ENCODE data around the gene LDHD.

The LDHD gene

DNA sequence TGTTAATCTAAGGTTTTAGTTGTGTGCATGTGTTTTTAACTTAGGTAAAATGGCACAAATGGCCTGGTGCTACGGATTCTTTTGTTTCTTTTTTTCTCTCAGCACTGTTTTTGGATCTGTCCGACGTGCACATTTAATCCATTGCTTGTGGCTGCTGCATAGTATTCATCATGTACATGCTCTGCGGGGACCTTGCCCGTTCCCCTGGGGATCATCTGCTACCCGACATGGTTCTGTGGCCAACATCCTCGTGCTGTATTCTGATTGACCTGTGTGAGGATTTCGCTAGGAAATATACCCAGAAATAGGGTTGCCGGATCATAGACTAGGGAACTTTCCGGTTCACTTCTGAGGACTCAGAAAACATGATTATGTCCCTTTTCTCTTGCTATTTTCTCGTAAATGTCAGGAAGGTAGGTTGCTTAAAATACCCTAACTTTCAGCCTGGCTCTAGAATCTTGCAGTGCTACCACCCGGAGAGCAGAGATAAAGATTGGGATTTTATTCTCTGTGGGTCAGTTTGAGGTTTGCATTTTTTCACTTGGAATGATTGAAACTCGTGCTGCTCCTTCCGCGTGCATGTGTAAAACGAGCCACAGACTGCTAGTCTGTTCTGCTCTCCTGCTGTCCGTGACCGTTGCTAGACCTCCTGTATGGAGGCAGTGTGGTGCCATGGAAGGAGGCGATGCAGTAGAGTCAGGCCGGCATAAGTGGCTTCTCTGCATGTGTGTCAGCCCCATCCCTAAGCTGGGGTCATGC lies 42.9 kb downstream of the LDHD start:
- H3K36me3 ChIP-seq (ENCODE audit: control insufficient read depth, low read depth, low read length), result no peaks in the 10 kb centered on the region
- no peak overlapping the region for H3K9ac ChIP-seq (ENCODE audit: low read length)
- H3K4me1 ChIP-seq (ENCODE audit: control insufficient read depth, low read depth, low read length), result peaks cover 19% of the 10 kb centered on the region
- no peaks in the 10 kb centered on the region for H3K9me3 ChIP-seq (ENCODE audit: control insufficient read depth, low read depth, low read length)
- no peaks in the 10 kb centered on the region for H3K27me3 ChIP-seq (ENCODE audit: control insufficient read depth, insufficient read depth, low read length)
- no peak overlapping the region for H3K4me3 ChIP-seq (ENCODE audit: low read length)
- no peak overlapping the region for H3K27ac ChIP-seq (ENCODE audit: low read length)

DNA sequence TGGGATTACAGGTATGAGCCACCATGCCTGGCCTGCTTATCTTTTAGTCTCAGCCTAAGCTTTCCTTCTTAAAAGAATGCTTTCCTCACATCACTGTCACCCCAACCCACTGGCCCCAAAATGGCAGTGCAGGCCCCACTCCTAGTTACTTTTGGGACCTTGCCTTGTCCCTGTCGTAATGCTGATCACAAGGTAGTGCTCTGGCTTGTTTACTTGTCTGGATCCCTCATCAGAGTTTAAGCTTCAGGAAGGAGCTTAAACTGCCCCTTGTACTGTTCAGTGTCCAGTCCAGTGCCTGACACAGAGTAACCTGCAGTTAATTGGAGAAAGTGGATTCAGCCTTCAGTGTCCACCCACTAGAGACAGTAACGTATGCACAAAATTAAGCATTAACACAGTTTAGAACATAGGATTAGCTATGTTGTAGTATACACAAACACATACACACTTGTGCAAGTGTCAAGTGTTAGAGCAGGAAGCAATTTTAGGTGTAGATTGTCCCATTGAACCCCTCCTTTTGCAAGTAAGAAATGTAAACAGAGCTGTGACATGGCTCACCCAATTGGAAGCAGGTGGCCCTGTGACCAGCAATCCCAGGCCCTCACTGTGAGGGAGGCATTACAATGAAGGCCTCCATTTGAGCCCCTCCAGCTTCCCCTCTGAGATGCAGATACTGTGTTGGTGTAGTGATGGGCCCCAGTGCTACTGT lies 44.2 kb downstream of the LDHD start:
- Histone ChIP-seq H3K4me3 (ENCODE audit: low read length) (no peak overlapping the region), H3K27me3 (ENCODE audit: control insufficient read depth, insufficient read depth, low read length) (no peaks in the 10 kb centered on the region), H3K27ac (ENCODE audit: low read length) (no peak overlapping the region), H3K36me3 (ENCODE audit: control insufficient read depth, low read depth, low read length) (no peaks in the 10 kb centered on the region), H3K9ac (ENCODE audit: low read length) (no peak overlapping the region), H3K4me1 (ENCODE audit: control insufficient read depth, low read depth, low read length) (peaks cover 19% of the 10 kb centered on the region), H3K9me3 (ENCODE audit: control insufficient read depth, low read depth, low read length) (no peaks in the 10 kb centered on the region)

DNA sequence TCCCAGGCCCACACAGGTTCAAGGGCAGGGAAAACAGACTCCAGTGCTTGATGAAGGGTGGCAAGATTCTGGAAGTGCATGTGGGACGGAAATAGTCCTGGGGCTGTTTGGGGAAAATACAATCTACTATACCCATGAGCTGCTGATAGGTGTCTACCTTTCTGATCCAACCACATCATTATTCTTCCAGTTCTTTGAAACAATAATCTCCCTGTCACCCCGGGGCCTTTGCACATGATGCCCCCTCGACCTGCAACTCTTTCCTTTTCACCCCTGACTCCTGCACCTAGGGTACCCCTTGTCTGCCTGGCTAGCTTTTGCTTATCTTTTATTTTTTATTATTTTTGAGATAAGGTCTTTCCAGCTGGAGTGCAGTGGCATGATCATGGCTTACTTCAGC lies 45.0 kb downstream of the LDHD start:
- H3K27ac ChIP-seq (ENCODE audit: low read length), result no peak overlapping the region
- no peaks in the 10 kb centered on the region for H3K9me3 ChIP-seq (ENCODE audit: control insufficient read depth, low read depth, low read length)
- H3K9ac ChIP-seq (ENCODE audit: low read length), result no peak overlapping the region
- H3K4me1 ChIP-seq (ENCODE audit: control insufficient read depth, low read depth, low read length), result peaks cover 19% of the 10 kb centered on the region
- H3K27me3 ChIP-seq (ENCODE audit: control insufficient read depth, insufficient read depth, low read length), result no peaks in the 10 kb centered on the region
- H3K36me3 ChIP-seq (ENCODE audit: control insufficient read depth, low read depth, low read length), result no peaks in the 10 kb centered on the region
- no peak overlapping the region for H3K4me3 ChIP-seq (ENCODE audit: low read length)

DNA sequence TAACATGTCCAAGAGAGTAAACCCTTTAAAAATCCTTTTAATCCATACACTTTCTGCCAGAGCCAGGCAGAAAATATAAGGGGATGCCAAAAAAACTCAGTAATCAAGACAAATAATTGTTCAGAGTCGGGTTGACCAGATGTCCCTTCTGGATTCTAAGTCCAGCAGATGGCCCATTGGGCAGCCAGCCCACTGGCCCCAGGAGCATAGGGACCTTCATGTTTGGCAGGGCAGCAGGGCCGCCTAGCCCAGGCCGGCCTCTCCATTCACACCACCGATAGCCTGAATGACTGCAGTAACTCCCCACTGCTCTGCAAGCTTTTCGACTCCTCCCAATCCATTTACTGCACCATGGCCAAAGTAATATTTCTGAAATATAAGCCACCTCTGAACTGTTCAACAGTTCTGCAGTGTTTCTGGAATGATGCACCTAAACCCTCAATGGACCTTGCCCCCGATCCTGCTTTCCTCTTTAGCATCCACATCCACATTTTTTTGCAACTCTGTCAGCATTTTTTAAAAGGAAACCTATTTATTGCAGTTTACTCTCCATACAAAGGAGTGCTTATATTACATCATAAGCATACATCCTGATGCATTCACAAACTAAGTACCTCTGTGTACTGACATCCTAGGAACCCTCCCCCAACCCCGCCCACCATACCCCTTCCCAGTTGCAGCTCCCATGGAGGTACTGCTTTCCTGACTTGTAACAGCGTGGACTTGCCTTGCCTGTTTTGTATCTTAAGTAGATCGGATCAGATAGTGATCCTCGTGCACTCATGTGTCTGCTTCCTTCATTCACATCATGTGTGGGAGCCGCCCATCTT lies 46.4 kb downstream of the LDHD start:
- Histone ChIP-seq H3K27me3 (ENCODE audit: control insufficient read depth, insufficient read depth, low read length) (no peaks in the 10 kb centered on the region), H3K9me3 (ENCODE audit: control insufficient read depth, low read depth, low read length) (no peaks in the 10 kb centered on the region), H3K9ac (ENCODE audit: low read length) (no peak overlapping the region), H3K4me1 (ENCODE audit: control insufficient read depth, low read depth, low read length) (peaks cover 19% of the 10 kb centered on the region), H3K4me3 (ENCODE audit: low read length) (no peak overlapping the region), H3K27ac (ENCODE audit: low read length) (no peak overlapping the region), H3K36me3 (ENCODE audit: control insufficient read depth, low read depth, low read length) (no peaks in the 10 kb centered on the region)

DNA sequence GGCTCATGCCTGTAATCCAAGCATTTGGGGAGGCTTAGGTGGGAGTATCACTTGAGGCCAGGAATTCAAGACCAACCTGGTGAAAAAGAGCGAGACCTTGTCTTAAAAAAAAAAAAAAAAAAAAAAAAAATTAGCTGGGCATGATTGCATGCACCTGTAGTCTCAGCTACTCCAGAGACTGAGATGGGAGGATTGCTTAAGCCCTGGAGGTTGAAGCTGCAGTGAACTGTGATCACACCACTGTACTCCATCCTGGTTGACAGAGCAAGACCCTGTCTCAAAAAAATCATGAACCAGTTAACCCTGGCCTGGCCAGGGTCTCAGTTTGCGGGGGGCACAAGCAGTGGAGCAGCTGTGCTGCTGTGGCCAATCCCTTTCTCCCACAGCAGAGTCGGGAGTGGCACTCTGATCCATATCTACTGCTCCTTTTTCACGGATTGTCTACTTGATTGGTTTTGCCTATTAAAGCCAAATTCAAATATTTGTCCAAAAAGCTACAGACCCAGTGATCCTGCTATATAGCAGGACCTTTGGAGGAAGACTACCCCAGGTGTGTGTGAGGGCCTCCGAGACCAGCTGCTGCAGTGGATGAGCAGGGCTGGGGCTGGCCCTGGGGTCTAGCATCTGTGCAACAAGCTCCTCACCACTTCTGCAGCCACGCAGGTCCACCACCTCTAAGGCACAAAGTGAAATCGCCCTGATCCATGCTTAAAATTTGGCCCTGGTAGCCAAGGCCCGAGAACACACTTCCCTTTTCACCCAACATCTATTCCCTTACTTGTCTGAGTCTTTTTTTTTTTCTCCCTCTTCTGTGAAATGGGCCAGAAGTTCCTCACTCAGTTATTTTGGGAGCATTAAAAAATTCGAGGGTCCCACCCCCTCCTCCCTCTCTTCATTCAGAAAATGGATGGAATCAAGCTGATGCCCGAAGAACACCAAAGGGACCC lies 48.2 kb downstream of the LDHD start:
- H3K27me3 ChIP-seq (ENCODE audit: control insufficient read depth, insufficient read depth, low read length), result no peaks in the 10 kb centered on the region
- no peak overlapping the region for H3K9ac ChIP-seq (ENCODE audit: low read length)
- H3K4me3 ChIP-seq (ENCODE audit: low read length), result no peak overlapping the region
- peaks cover 17% of the 10 kb centered on the region for H3K4me1 ChIP-seq (ENCODE audit: control insufficient read depth, low read depth, low read length)
- H3K27ac ChIP-seq (ENCODE audit: low read length), result no peak overlapping the region
- H3K36me3 ChIP-seq (ENCODE audit: control insufficient read depth, low read depth, low read length), result no peaks in the 10 kb centered on the region
- H3K9me3 ChIP-seq (ENCODE audit: control insufficient read depth, low read depth, low read length), result no peaks in the 10 kb centered on the region

DNA sequence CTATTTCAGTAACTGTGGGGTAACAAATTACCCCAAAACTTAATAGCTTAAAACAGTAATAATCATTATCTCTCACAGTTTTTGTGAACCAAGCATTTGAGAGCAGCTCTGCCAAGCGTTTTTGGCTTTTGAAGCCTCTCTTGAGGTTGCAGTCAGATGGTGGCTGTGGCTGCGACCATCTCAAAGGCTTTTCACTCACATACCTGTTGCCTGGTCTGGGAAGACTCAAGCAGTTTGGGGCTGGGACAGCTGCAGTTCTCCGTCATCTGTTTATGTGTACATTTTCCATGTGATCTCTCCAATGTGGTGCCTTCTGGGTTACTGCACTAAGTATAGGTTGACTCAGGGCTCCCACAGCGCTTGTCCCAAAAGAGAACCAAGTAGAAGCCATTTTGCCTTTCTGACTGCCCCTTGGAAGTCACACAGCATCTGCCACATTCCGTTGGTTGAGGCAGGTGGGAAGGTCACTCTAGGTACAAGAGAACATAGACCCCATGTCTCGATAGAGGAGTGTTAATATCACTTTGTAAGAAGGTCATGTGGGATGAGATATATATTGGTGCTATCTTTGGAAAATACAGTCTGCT lies 49.6 kb downstream of the LDHD start:
- Histone ChIP-seq H3K9me3 (ENCODE audit: control insufficient read depth, low read depth, low read length) (no peaks in the 10 kb centered on the region), H3K36me3 (ENCODE audit: control insufficient read depth, low read depth, low read length) (no peaks in the 10 kb centered on the region), H3K9ac (ENCODE audit: low read length) (no peak overlapping the region), H3K4me3 (ENCODE audit: low read length) (no peak overlapping the region), H3K27ac (ENCODE audit: low read length) (no peak overlapping the region), H3K27me3 (ENCODE audit: control insufficient read depth, insufficient read depth, low read length) (no peaks in the 10 kb centered on the region), H3K4me1 (ENCODE audit: control insufficient read depth, low read depth, low read length) (peaks cover 23% of the 10 kb centered on the region)

DNA sequence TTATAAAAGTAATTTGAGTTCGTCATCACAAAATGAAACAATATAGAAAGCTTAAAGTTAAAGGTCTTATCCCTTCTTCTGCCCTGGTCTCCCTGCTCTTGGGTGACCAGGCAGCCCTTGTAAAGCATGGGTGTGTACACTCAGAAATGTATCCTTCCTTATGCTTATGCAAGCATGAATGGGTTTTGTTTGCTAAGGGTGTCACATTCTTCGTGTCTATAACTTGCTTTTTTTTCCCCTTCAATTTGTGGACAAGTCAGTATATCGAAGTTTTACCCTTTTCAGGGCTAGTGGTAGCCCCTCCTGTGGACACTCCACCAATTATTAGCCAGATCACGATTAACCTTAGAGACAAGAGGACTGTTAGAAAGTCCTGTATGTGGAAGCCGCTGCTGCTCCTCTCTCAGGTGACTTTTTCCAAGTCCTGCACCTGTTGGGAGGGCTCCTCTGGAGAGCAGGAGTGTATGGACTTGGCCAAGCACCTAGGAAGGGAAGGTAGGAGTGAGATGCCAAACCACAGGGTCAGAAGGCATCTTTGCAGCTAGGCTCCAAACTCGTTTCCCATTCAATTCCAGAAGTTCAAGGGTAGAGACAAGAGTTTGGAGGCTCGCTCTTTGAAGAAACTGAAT lies 50.9 kb downstream of the LDHD start:
- Histone ChIP-seq H3K4me3 (ENCODE audit: low read length) (no peak overlapping the region), H3K27me3 (ENCODE audit: control insufficient read depth, insufficient read depth, low read length) (no peaks in the 10 kb centered on the region), H3K9me3 (ENCODE audit: control insufficient read depth, low read depth, low read length) (no peaks in the 10 kb centered on the region), H3K27ac (ENCODE audit: low read length) (no peak overlapping the region), H3K36me3 (ENCODE audit: control insufficient read depth, low read depth, low read length) (no peaks in the 10 kb centered on the region), H3K4me1 (ENCODE audit: control insufficient read depth, low read depth, low read length) (peaks cover 23% of the 10 kb centered on the region), H3K9ac (ENCODE audit: low read length) (no peak overlapping the region)

DNA sequence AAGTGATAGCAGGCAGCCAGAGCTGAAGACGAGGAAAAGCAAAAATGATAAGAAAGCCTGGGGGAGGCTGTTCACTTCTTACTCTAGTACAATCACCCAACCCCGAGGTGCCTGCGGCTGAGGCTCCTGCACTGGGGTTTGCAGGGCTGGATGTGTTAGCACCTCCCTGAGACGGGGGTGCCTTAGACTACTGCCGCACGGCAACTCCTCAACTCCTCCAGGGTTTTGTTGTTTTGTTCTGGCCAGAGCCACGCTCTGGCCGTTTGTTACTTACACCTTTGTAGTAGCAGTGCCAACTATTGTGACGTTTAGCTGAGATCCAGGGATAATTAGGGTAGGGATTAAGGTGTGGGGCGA lies 51.5 kb downstream of the LDHD start:
- H3K9me3 ChIP-seq (ENCODE audit: control insufficient read depth, low read depth, low read length), result no peaks in the 10 kb centered on the region
- H3K36me3 ChIP-seq (ENCODE audit: control insufficient read depth, low read depth, low read length), result no peaks in the 10 kb centered on the region
- no peak overlapping the region for H3K27ac ChIP-seq (ENCODE audit: low read length)
- no peaks in the 10 kb centered on the region for H3K27me3 ChIP-seq (ENCODE audit: control insufficient read depth, insufficient read depth, low read length)
- peaks cover 21% of the 10 kb centered on the region for H3K4me1 ChIP-seq (ENCODE audit: control insufficient read depth, low read depth, low read length)
- no peak overlapping the region for H3K4me3 ChIP-seq (ENCODE audit: low read length)
- H3K9ac ChIP-seq (ENCODE audit: low read length), result no peak overlapping the region

DNA sequence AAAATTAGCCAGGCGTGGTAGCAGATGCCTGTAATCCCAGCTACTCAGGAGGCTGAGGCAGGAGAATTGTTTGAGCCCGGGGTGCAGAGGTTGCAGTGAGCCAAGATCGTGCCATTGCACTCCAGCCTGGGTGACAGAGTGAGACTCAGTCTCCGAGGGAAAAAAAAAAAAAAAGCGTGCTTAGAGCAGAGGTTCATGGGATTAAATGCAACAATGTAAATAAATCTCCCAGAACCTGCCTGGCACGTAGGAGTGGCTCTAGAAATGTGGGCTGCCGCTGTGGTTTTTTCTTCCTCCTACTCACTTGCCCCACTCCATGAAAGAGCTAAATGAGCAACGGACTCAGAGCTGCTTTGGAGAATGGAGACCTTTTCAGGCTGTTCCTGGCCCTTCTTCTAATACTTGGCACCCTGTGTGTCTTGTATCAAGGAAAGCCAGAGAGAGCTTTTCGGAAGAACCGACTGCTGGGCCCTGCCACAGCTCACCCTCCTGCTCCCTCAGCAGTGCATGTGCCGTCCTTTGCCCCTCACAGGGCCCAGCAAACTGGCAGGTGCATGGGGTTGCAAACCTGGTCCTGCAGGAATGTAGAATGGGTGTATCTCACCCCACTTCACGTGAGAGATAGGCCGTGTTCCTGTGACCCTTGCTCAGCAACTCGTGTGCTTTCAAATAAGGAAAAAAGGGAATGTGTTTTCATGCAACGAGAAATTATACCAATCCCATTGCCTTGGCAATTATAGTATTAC lies 52.0 kb downstream of the LDHD start:
- H3K36me3 ChIP-seq (ENCODE audit: control insufficient read depth, low read depth, low read length), result no peaks in the 10 kb centered on the region
- H3K27me3 ChIP-seq (ENCODE audit: control insufficient read depth, insufficient read depth, low read length), result no peaks in the 10 kb centered on the region
- H3K27ac ChIP-seq (ENCODE audit: low read length), result no peak overlapping the region
- no peak overlapping the region for H3K4me3 ChIP-seq (ENCODE audit: low read length)
- H3K9ac ChIP-seq (ENCODE audit: low read length), result no peak overlapping the region
- peaks cover 18% of the 10 kb centered on the region for H3K4me1 ChIP-seq (ENCODE audit: control insufficient read depth, low read depth, low read length)
- H3K9me3 ChIP-seq (ENCODE audit: control insufficient read depth, low read depth, low read length), result no peaks in the 10 kb centered on the region

DNA sequence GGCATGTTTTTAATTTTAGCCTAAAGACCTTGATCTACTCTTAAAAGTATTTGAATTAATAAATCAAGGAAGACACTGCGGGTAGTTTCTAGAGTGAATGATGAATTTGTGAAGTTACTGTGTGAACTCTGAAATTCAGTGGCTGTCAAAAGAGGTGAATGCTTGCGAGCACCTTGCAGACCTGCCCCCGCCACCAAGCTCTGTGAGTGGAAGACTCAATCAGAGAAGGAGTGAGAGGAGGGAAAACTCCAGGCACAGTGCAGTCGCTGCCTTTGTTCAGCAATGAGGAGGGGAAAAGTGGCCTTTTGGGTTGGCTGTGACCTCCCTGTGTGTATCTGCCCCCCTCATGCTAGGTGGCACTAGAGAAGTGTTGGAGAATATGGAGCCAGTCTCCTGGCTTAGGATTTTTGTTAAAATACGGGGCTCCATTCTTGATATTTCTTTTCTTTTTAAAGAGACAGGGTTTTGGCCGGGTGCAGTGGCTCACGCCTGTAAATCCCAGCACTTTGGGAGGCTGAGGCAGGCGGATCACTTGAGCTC lies 53.0 kb downstream of the LDHD start:
- Histone ChIP-seq H3K36me3 (ENCODE audit: control insufficient read depth, low read depth, low read length) (no peaks in the 10 kb centered on the region), H3K4me1 (ENCODE audit: control insufficient read depth, low read depth, low read length) (peaks cover 21% of the 10 kb centered on the region), H3K27ac (ENCODE audit: low read length) (no peak overlapping the region), H3K27me3 (ENCODE audit: control insufficient read depth, insufficient read depth, low read length) (no peaks in the 10 kb centered on the region), H3K9ac (ENCODE audit: low read length) (no peak overlapping the region), H3K4me3 (ENCODE audit: low read length) (no peak overlapping the region), H3K9me3 (ENCODE audit: control insufficient read depth, low read depth, low read length) (no peaks in the 10 kb centered on the region)
